CD1c-positive myeloid dendritic cell (primary cell): ENCODE measurements around the gene GSTO1.
A peak's percentile ranks its signal among the peaks of the same experiment; 100 is the strongest.
"Not testable (repeated sequence)": the region's sequence is repeated elsewhere in the genome, so short reads cannot be mapped to it uniquely, and the experiment has no call there.

Experiments
- DNase-seq: peaks from one replicate; pipeline ENCODE4 v3.0.0-alpha.2; 2016; ENCODE audit errors: extremely low spot score

GSTO1 gene

DNA sequence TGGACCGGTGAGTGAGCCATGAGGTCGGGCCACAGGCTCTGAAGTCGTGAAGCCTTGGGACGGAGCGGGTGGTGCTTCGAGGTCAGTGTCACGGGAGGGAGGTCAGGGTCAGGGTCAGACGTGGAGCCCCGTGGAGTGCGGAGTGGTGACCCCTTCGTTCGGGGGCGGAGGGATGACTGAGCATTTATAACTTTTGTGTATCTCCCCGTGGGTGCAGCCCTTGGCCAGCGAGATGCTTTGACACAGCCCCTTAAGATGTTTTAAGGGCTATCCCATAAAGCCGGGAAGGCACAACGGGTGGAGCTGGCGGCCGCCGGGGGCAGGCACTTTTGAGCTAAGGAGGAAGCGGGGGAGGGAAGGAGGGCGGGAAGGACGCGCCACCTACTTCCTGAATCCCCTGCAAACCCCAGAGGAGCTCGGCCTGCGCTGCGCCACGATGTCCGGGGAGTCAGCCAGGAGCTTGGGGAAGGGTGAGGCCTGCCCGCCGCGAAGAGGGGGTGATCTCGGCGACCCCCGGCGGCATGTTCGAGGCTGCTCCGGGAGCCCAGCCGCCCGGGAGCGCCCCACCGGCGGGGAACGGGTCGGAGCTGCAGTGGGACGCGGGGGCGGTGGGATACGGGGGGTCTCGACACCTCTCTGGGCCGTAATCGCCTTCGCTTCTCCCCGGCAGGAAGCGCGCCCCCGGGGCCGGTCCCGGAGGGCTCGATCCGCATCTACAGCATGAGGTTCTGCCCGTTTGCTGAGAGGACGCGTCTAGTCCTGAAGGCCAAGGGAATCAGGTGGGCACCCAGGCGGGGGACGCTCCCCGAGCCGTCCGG lies at the start of gene GSTO1:
Gene GSTO1, plus strand, starts transcription at position 400 of the 818 bp plus-strand sequence. Its CDS starts 37 bp downstream, at position 437.
- peak; percentile 87 for DNase-seq

DNA sequence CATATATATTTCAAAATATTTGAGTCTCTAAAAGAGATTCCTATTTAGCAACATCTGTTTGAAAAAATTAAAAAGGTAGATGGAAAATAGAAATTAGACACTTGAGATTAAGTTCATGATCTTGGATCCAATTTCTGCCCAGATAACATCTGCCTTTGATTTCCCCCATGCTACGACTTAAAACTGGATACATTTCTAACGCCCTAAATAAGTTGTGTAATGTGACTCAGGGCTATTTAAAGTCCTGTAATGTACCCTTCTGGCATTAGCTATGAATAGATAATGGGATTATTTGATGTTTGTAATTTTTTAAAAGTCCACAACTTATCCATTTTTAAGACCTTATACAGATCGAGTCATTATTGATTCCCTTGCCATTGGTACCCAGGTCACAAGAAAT lies 46.0 kb upstream of the GSTO1 start:
- DNase-seq = no peak

- DNase-seq = peak; percentile 43
These were observed 45.0 kb upstream of the GSTO1 start for GRCh38 chr10:104209575-104210198.

DNA sequence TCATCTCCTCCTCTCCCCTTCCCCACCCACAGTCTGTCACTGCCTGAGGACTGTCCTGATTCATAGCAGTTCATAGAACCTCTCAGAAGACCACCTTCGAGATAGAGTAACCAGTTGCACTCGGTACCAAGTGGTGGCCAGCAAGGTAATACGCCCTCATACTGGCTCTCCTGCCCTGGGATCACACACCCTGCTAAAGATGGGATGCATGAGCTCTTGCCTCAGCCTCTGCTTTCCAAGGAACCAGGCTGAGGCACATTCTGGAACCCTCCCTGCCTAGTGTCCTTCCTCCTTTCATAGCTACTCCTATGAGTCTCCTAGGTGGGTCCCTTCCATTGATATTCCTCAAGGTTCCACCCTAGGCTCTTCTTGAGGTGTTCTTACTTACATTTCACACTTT lies 38.1 kb upstream of the GSTO1 start:
- DNase-seq = no peak

DNA sequence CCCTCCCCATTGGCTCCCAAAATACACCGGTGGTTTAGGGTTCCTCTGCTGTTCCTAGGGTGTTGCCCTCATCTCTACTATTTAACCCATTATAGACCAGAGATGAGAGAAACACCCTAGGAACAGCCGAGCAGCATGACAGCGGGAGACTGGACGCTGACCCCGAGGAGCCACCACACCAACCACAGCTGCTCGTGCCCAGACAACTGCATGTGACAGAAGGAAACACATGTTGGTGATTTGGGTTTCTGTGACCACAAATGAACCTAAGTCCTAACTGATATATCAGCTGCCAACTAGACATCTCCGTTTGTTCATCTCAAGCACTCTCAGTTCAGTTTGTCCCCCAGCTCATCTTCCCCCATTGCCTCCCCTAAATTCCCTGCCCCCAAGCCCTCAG lies 35.9 kb upstream of the GSTO1 start:
- no peak for DNase-seq

DNA sequence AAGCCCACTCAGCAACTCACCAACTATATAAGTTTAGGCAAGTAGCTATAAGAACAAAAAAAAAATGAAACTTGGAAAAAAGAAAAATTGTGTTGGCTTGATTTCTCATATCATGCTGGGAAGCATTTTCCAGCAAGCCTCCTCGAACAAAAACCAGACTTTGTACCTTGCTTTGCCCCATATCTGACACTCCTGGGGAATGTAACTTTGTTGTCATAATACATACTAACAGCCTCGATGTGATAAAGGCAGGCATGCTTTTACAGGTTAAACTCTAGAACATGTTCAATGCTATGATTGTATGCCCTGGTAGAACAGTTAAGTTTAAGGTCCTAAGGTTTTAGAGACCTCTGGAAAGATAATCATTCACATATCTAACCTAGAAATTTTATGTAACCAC lies 34.2 kb upstream of the GSTO1 start:
- DNase-seq = no peak

- DNase-seq = no peak
These were observed 31.4 kb upstream of the GSTO1 start for GRCh38 chr10:104223304-104223703.

- DNase-seq = peak; percentile 26
These were observed 24.2 kb upstream of the GSTO1 start for GRCh38 chr10:104230490-104230889.

GRCh38 chr10:104231784-104232612 lies 22.7 kb upstream of the GSTO1 start, which contains the start of gene CFAP43:
TSS of gene CFAP43 (minus strand) at chr10:104232364. CDS start at chr10:104232246, 118 bp downstream.
- peak; percentile 99 for DNase-seq

- DNase-seq = no peak
These were observed 22.0 kb upstream of the GSTO1 start for GRCh38 chr10:104232613-104233102.

DNA sequence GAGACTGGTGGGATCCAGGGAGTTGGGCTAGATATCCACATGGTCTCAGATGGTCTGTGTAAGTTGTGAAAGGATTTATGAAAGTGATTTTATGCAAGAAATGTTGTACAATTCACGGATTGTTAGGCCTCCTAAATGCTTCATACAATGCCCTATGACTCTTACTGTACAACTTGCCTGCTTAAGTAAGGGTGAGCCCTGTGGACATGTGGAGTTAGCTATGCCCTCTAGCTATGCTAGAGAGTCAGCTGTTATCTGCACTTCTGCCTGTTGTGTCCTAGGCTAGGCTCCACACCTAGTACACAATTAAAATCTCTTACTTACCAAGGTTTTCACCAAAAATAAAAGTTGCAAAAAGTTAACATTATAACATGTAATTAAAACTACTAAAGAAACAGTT lies 20.9 kb upstream of the GSTO1 start:
- no peak for DNase-seq

DNA sequence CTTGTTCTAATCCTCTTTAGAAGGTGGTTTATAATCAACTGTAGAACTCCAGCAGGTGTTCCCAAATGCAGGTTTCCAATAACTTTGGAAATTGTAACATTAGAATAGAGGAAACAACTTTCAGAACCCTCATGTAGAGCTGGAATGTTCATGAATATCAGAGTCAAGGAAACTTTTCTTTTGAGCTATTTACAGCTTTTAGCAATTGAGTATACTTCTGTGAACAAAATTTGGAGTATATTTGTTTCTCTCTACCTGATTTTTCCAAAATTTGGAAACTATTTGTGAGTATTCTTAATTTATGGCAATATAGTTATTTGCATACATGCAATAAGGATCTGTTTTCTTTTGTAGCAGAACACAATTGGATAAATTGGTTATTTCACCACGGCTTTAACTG lies 19.8 kb upstream of the GSTO1 start:
- no peak for DNase-seq

DNA sequence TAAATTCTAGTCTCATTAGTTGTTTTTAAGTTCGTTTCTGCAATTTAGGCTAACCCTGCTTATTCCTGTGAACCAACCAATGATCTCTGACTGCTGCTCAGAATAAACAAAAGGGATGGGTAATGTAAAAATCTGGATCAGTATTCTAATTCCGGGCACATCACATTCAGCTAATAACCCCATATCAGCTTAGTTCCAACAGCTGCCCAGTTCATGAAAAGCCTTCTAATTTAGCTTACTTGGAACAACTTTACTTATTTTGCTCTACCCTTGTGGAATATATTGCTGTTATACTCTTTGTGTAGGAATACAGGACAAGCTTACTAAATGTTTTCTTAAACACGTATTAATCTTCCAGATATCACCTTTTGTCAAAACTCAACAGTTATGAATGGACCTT lies 18.9 kb upstream of the GSTO1 start:
- DNase-seq = no peak

- peak; percentile 6 for DNase-seq
These were observed 14.6 kb upstream of the GSTO1 start for GRCh38 chr10:104240078-104240477.

GRCh38 chr10:104242545-104242944 lies 12.1 kb upstream of the GSTO1 start:
- no peak for DNase-seq

GRCh38 chr10:104243009-104243408 lies 11.7 kb upstream of the GSTO1 start:
- DNase-seq = not testable (repeated sequence)

GRCh38 chr10:104243512-104243911 lies 11.2 kb upstream of the GSTO1 start:
- no peak for DNase-seq

- DNase-seq = no peak
These were observed 9.5 kb upstream of the GSTO1 start for GRCh38 chr10:104245066-104245632.

DNA sequence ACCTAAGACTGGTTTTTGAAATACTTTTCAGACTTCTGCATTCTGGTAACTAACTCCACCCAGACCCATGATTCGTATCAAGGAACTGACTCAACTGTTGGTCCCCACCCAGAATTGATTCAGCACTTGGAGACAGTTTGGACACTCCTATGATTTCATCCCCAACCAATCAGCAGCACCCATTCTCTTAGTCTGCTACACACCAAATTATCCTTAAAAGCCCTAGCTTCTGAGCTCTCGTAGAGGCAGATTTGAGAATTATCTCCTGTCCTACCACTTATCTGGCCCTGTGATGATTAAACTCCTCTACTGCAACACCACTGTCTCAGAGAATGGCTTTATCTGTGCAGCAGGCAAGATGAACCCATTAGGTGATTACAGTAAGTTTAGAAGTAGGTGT lies 7.7 kb upstream of the GSTO1 start:
- DNase-seq = peak; percentile 95

- peak; percentile 58 for DNase-seq
These were observed 7.1 kb upstream of the GSTO1 start for GRCh38 chr10:104247513-104248146.

GRCh38 chr10:104248931-104249330 lies 5.8 kb upstream of the GSTO1 start:
- not testable (repeated sequence) for DNase-seq
